A549 (cell line): ENCODE measurements around the gene PAM. TPM values are rescaled to one million over a fixed set of nuclear protein-coding genes. Genes with fewer than 3 reads are reported as not detected.

ENCODE experiments used
- ATAC-seq, 2 experiments: fragments of 200-7000 bp in 1 of 2; fragments of >200 bp in 1 of 2; cut with Nextera tagmentation in 1 of 2; cut with Tn5 transposase in 1 of 2; 3 replicates each; pipeline versions ENCODE4 v1.8.0 to v1.9.1; 2018 to 2020; ENCODE audit warnings: mild to moderate bottlenecking in 1 of 2, moderate library complexity in 1 of 2
- CTCF ChIA-PET: fragments of 300-600 bp; sonication (Branson Sonifier 250); formaldehyde crosslinking; extraction: SDS; loops from one replicate; lab custom pipeline; 2021; ENCODE audit warnings: antibody characterized with exemption, inconsistent platforms; lab: Yijun Ruan, JAX
- POLR2A ChIA-PET: fragments of 350-600 bp; formaldehyde crosslinking; extraction: SDS; loops from one replicate; lab custom pipeline; 2021; ENCODE audit warnings: antibody characterized with exemption, inconsistent platforms; lab: Yijun Ruan, JAX
- DNase-seq, 2 experiments: peaks; one replicate each; pipeline versions ENCODE4 v3.0.0 to v3.0.0-alpha.2; 2011 to 2016; ENCODE audit warnings: low read depth in 1 of 2, low spot score in 1 of 2
- FAIRE-seq: peaks from 2 replicates; lab custom pipeline; 2011; peaks lifted over from hg19 to GRCh38; lab: Jason Lieb, UNC
- H3K27ac ChIP-seq, 2 experiments: fragments of >200 bp; sonication (Bioruptor Twin); formaldehyde crosslinking; 3 replicates each; pipeline ENCODE4 v1.5.1; 2016 to 2017
- H3K4me1 ChIP-seq: fragments of >200 bp; sonication (Bioruptor Twin); formaldehyde crosslinking; 3 replicates; pipeline ENCODE4 v1.6.1; 2016
- H3K4me2 ChIP-seq: fragments of >200 bp; sonication (Bioruptor Twin); formaldehyde crosslinking; 3 replicates; pipeline ENCODE4 v1.6.1; 2016
- H3K4me3 ChIP-seq: fragments of >200 bp; sonication (Bioruptor Twin); formaldehyde crosslinking; 3 replicates; pipeline ENCODE4 v1.5.1; 2016
- H3K9me3 ChIP-seq: fragments of >200 bp; sonication (Bioruptor Twin); formaldehyde crosslinking; 3 replicates; pipeline ENCODE4 v1.6.1; 2016
- CBX8 ChIP-seq: fragments of 200-600 bp; sonication (generic); IDR thresholded peaks from 2 replicates; pipeline ENCODE4 v1.6.1; 2016
- CEBPB ChIP-seq, 2 experiments: fragments of >200 bp in 1 of 2; sonication (Bioruptor Twin) in 1 of 2; formaldehyde crosslinking in 1 of 2; IDR thresholded peaks; 2 replicates each; pipeline ENCODE4 v1.6.1; 2012 to 2016
- CHD4 ChIP-seq: fragments of 200-600 bp; sonication (generic); IDR thresholded peaks from 2 replicates; pipeline ENCODE4 v1.6.1; 2016; ENCODE audit warnings: antibody characterized with exemption, mild to moderate bottlenecking, borderline replicate concordance
- EHMT2 ChIP-seq: fragments of 200-600 bp; sonication (generic); IDR thresholded peaks from 2 replicates; pipeline ENCODE4 v1.6.1; 2016; ENCODE audit warnings: antibody characterized with exemption, low read depth, mild to moderate bottlenecking, moderate library complexity
- ESRRA ChIP-seq: fragments of 150-350 bp; IDR thresholded peaks from 2 replicates; pipeline ENCODE4 v1.6.1; 2014; ENCODE audit warnings: mild to moderate bottlenecking, low read length, borderline replicate concordance
- FOSB ChIP-seq: fragments of 250-450 bp; sonication (Bioruptor Pico); IDR thresholded peaks from 2 replicates; pipeline ENCODE4 v1.5.0; 2020; ENCODE audit warnings: mild to moderate bottlenecking, moderate library complexity
- HOXB13 ChIP-seq: fragments of 250-450 bp; sonication (Bioruptor Pico); IDR thresholded peaks from 2 replicates; pipeline ENCODE4 v1.5.0; 2020; ENCODE audit warnings: low read depth, mild to moderate bottlenecking, moderate library complexity
- MAFK ChIP-seq: fragments of 450-650 bp; IDR thresholded peaks from 2 replicates; pipeline ENCODE4 v1.6.1; 2014; ENCODE audit not compliant: partially characterized antibody
- NFE2L2 ChIP-seq: fragments of 150-350 bp; conservative IDR thresholded peaks from 2 replicates; pipeline ENCODE4 v1.6.1; 2014; ENCODE audit warnings: low read length
- NPAS2 ChIP-seq: fragments of 250-450 bp; sonication (Bioruptor Pico); IDR thresholded peaks from 2 replicates; pipeline ENCODE4 v1.8.0; 2022; ENCODE audit warnings: mild to moderate bottlenecking, moderate library complexity, borderline replicate concordance
- NR3C1 ChIP-seq: fragments of >200 bp; sonication (Bioruptor Twin); formaldehyde crosslinking; IDR thresholded peaks from 3 replicates; pipeline ENCODE4 v1.6.1; 2017
- POLR2A ChIP-seq: IDR thresholded peaks from 2 replicates; pipeline ENCODE4 v1.6.1; 2012; ENCODE audit warnings: mild to moderate bottlenecking, low read length
- POLR2AphosphoS2 ChIP-seq: conservative IDR thresholded peaks from 2 replicates; pipeline ENCODE4 v1.6.1; 2012; ENCODE audit warnings: low read length, improper control_type of control experiment, inconsistent platforms
- RAD21 ChIP-seq, 2 experiments: fragments of >200 bp in 1 of 2; sonication (Bioruptor Twin) in 1 of 2; formaldehyde crosslinking in 1 of 2; IDR thresholded peaks in 1 of 2; conservative IDR thresholded peaks in 1 of 2; 2 replicates in 1 of 2; 3 replicates in 1 of 2; pipeline ENCODE4 v1.6.1; 2012 to 2018; ENCODE audit warnings: inconsistent platforms in 1 of 2
- RARB ChIP-seq: fragments of 250-450 bp; sonication (Bioruptor Pico); IDR thresholded peaks from 2 replicates; pipeline ENCODE4 v1.8.0; 2021; ENCODE audit warnings: mild to moderate bottlenecking, moderate library complexity
- RNF2 ChIP-seq: fragments of 200-600 bp; sonication (generic); IDR thresholded peaks from 2 replicates; pipeline ENCODE4 v1.6.1; 2016; ENCODE audit warnings: low read depth, mild to moderate bottlenecking, antibody characterized with exemption, moderate library complexity, borderline replicate concordance
- SREBF2 ChIP-seq: fragments of 450-650 bp; IDR thresholded peaks from 2 replicates; pipeline ENCODE4 v1.6.1; 2014; ENCODE audit warnings: mild to moderate bottlenecking, moderate library complexity
- TFCP2L1 ChIP-seq: fragments of 250-450 bp; sonication (Bioruptor Pico); IDR thresholded peaks from 2 replicates; pipeline ENCODE4 v1.5.0; 2021; ENCODE audit warnings: mild to moderate bottlenecking
- ZNF302 ChIP-seq: fragments of 250-450 bp; sonication (Bioruptor Pico); IDR thresholded peaks from 2 replicates; pipeline ENCODE4 v1.9.0; 2021; ENCODE audit warnings: inconsistent platforms, mild to moderate bottlenecking, moderate library complexity
- WGBS: methylation state at CpG from one replicate; pipeline ENCODE4 v1.1.6; 2017; ENCODE audit errors: missing lambda C conversion rate; 5-methylcytosine and 5-hydroxymethylcytosine counted together
- polyA plus RNA-seq, 4 experiments: library from polyadenylated mRNA; depleted of rRNA in 3 of 4; stranded (reverse); fragments of >200 nt; fragmentation: RNase III in 1 of 4; extraction: RNeasy Plus Mini Kit Qiagen cat#74134 plus additional on column Dnase treatment in 1 of 4; gene quantifications; 2 replicates in 3 of 4; 3 replicates in 1 of 4; pipeline ENCODE4 v1.2.3, GENCODE V29; 2011 to 2017
- TF ChIP-seq, protein P1 (sequence below): IDR thresholded peaks from 2 replicates; pipeline ENCODE4 v1.6.1; 2012
- TF ChIP-seq, protein P2 (sequence below): fragments of 200-600 bp; sonication (generic); IDR thresholded peaks from 2 replicates; pipeline ENCODE4 v1.6.1; 2016; ENCODE audit warnings: antibody characterized with exemption, mild to moderate bottlenecking, moderate library complexity
- TF ChIP-seq, protein P3 (sequence below): fragments of >200 bp; sonication (Bioruptor Twin); formaldehyde crosslinking; IDR thresholded peaks from 3 replicates; pipeline ENCODE4 v1.5.1; 2016
- TF ChIP-seq, protein P4 (sequence below): IDR thresholded peaks from 2 replicates; pipeline ENCODE4 v1.6.1; 2012; ENCODE audit warnings: low read depth, borderline replicate concordance
- TF ChIP-seq, protein P5 (sequence below): IDR thresholded peaks from 2 replicates; pipeline ENCODE4 v1.6.1; 2012
- TF ChIP-seq, protein P6 (sequence below): fragments of 450-650 bp; IDR thresholded peaks from 2 replicates; pipeline ENCODE4 v1.6.1; 2014; ENCODE audit warnings: antibody characterized with exemption

Gene PAM
- polyA plus RNA-seq, 2 of the 4 experiments (the other 2 are of a cell fraction), result 21.5 to 25.1 TPM

DNA sequence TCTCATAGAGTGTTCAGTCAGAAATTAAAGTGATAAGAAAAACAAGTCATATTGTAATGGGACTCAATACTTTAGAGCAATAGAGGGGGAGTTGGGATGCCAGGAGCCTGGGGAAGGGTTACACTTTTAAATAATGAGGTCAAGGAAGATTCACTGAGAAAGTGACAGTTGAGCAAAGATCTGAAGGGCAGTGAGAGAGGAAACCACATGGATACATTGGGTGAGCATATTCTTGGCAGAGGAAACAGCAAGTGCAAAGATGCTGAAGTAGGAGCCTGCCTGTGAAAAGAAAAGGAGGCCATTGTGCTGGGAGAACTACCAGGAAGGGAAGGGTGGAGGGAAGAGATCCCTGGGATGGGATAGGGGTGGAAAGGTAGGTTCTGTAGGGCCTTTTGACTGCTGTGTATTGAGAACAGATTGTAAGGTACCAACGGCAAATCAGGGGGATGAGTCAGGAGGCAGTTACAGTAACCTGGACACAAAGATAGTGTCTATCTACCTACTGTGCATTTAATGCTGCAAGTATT lies 79.4 kb downstream of the PAM start:
- no peak overlapping the region for H3K4me3 ChIP-seq
- POLR2A ChIA-PET, result no interaction called here
- H3K27ac ChIP-seq, result no peak overlapping the region
- H3K9me3 ChIP-seq, result no peaks in the 10 kb centered on the region
- ATAC-seq, result no peak
- 60% methylated on average over 1 of the region's 1 CpG for WGBS
- TF ChIP-seq ZNF302 (CRISPR knock-in tag), result no peak
- TF ChIP-seq FOSB (CRISPR knock-in tag), result no peak
- no peak for TF ChIP-seq CHD4
- TF ChIP-seq, protein P1, sequence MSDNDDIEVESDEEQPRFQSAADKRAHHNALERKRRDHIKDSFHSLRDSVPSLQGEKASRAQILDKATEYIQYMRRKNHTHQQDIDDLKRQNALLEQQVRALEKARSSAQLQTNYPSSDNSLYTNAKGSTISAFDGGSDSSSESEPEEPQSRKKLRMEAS, result no peak
- no peak for TF ChIP-seq CEBPB (IDR thresholded peaks at IDR 0.05)
- TF ChIP-seq ESRRA, result no peak
- TF ChIP-seq EHMT2, result no peak
- TF ChIP-seq MAFK, result no peak
- TF ChIP-seq, all 56 proteins: peak for 0
- no peak for FAIRE-seq
- H3K4me2 ChIP-seq, result no peak overlapping the region
- H3K4me1 ChIP-seq, result no peaks in the 10 kb centered on the region
- CTCF ChIA-PET, result no interaction called here
- no peak for DNase-seq

DNA sequence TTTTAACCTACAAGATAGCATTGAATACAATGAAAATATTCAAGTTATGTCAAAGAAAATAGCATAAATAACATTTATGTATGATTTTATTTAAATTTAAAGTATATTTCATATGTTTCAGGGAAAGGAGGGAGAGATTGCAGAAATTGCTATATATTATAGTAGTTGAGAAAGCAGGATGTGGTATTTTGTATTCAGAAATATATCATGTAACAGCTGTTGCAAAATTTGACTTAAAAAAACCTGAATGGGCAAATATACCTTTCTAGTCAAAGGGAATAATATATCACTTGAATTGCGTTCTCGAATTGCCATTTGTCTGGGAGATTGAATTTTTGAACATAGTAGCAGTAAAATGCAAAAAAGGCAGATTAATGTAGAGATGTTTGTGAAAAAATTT lies 80.6 kb downstream of the PAM start:
- DNase-seq (no peak), FAIRE-seq (no peak), ATAC-seq (no peak)
- Histone ChIP-seq H3K9me3 (no peaks in the 10 kb centered on the region), H3K4me2 (no peak overlapping the region), H3K27ac (no peak overlapping the region), H3K4me3 (no peak overlapping the region), H3K4me1 (no peaks in the 10 kb centered on the region)
- ChIA-PET CTCF (no interaction called here), POLR2A (no interaction called here)
- WGBS, result 31% methylated on average over 2 of the region's 2 CpGs
- TF ChIP-seq TFCP2L1 (CRISPR knock-in tag) (no peak), HOXB13 (CRISPR knock-in tag) (no peak), CBX8 (no peak), SREBF2 (no peak), ZNF302 (CRISPR knock-in tag) (no peak), MAFK (no peak), POLR2AphosphoS2 (no peak), RAD21 (conservative IDR thresholded peaks at IDR 0.05 in 1 of 2, IDR thresholded peaks at IDR 0.05 in 1 of 2) (no peak), RARB (no peak), NPAS2 (CRISPR knock-in tag) (no peak), NFE2L2 (no peak), RNF2 (no peak), POLR2A (no peak), NR3C1 (no peak)
- TF ChIP-seq, protein P2, sequence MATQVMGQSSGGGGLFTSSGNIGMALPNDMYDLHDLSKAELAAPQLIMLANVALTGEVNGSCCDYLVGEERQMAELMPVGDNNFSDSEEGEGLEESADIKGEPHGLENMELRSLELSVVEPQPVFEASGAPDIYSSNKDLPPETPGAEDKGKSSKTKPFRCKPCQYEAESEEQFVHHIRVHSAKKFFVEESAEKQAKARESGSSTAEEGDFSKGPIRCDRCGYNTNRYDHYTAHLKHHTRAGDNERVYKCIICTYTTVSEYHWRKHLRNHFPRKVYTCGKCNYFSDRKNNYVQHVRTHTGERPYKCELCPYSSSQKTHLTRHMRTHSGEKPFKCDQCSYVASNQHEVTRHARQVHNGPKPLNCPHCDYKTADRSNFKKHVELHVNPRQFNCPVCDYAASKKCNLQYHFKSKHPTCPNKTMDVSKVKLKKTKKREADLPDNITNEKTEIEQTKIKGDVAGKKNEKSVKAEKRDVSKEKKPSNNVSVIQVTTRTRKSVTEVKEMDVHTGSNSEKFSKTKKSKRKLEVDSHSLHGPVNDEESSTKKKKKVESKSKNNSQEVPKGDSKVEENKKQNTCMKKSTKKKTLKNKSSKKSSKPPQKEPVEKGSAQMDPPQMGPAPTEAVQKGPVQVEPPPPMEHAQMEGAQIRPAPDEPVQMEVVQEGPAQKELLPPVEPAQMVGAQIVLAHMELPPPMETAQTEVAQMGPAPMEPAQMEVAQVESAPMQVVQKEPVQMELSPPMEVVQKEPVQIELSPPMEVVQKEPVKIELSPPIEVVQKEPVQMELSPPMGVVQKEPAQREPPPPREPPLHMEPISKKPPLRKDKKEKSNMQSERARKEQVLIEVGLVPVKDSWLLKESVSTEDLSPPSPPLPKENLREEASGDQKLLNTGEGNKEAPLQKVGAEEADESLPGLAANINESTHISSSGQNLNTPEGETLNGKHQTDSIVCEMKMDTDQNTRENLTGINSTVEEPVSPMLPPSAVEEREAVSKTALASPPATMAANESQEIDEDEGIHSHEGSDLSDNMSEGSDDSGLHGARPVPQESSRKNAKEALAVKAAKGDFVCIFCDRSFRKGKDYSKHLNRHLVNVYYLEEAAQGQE, result no peak
- TF ChIP-seq, protein P3, sequence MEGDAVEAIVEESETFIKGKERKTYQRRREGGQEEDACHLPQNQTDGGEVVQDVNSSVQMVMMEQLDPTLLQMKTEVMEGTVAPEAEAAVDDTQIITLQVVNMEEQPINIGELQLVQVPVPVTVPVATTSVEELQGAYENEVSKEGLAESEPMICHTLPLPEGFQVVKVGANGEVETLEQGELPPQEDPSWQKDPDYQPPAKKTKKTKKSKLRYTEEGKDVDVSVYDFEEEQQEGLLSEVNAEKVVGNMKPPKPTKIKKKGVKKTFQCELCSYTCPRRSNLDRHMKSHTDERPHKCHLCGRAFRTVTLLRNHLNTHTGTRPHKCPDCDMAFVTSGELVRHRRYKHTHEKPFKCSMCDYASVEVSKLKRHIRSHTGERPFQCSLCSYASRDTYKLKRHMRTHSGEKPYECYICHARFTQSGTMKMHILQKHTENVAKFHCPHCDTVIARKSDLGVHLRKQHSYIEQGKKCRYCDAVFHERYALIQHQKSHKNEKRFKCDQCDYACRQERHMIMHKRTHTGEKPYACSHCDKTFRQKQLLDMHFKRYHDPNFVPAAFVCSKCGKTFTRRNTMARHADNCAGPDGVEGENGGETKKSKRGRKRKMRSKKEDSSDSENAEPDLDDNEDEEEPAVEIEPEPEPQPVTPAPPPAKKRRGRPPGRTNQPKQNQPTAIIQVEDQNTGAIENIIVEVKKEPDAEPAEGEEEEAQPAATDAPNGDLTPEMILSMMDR, result no peak
- TF ChIP-seq, protein P4, sequence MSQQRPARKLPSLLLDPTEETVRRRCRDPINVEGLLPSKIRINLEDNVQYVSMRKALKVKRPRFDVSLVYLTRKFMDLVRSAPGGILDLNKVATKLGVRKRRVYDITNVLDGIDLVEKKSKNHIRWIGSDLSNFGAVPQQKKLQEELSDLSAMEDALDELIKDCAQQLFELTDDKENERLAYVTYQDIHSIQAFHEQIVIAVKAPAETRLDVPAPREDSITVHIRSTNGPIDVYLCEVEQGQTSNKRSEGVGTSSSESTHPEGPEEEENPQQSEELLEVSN, result no peak
- TF ChIP-seq, protein P5, sequence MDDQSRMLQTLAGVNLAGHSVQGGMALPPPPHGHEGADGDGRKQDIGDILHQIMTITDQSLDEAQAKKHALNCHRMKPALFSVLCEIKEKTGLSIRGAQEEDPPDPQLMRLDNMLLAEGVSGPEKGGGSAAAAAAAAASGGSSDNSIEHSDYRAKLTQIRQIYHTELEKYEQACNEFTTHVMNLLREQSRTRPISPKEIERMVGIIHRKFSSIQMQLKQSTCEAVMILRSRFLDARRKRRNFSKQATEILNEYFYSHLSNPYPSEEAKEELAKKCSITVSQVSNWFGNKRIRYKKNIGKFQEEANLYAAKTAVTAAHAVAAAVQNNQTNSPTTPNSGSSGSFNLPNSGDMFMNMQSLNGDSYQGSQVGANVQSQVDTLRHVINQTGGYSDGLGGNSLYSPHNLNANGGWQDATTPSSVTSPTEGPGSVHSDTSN, result no peak
- TF ChIP-seq, protein P6, sequence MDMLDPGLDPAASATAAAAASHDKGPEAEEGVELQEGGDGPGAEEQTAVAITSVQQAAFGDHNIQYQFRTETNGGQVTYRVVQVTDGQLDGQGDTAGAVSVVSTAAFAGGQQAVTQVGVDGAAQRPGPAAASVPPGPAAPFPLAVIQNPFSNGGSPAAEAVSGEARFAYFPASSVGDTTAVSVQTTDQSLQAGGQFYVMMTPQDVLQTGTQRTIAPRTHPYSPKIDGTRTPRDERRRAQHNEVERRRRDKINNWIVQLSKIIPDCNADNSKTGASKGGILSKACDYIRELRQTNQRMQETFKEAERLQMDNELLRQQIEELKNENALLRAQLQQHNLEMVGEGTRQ, result no peak
